NCI-H1417 (cell line): Measurements from ENCODE around the gene ZNF276.
"Not testable (repeated sequence)": the region's sequence is repeated elsewhere in the genome, so short reads cannot be mapped to it uniquely, and the experiment has no call there.

Source experiments
- DNase-seq, 3 experiments: peaks; one replicate each; lab custom pipeline; 2025; lab: John Stamatoyannopoulos, UW

ZNF276 gene

GRCh38 chr16:89720813-89721545 is at the start of gene ZNF276, which contains the start of gene VPS9D1:
ZNF276 (plus strand) TSS chr16:89721537; CDS start chr16:89721641, 104 bp downstream.
VPS9D1 (minus strand) TSS chr16:89720898; CDS start chr16:89720861, 37 bp downstream.
- DNase-seq: peak; percentile 53 to 93 (median 92)

- DNase-seq: not testable (repeated sequence)
Measured at GRCh38 chr16:89671565-89671964, 49.8 kb upstream of the ZNF276 start.

GRCh38 chr16:89672177-89672941 is 49.0 kb upstream of the ZNF276 start:
- no peak for DNase-seq

GRCh38 chr16:89678258-89678657 is 43.1 kb upstream of the ZNF276 start:
- DNase-seq: peak in 1 of 3 experiments; percentile 4

- no peak for DNase-seq
Measured at GRCh38 chr16:89685916-89686315, 35.4 kb upstream of the ZNF276 start.

- DNase-seq: peak; percentile 88 to 94 (median 93)
Measured at GRCh38 chr16:89686520-89687091, 34.7 kb upstream of the ZNF276 start, which contains the start of gene CDK10. CDK10 (plus strand) TSS chr16:89686689; CDS start chr16:89686711, 22 bp downstream.

GRCh38 chr16:89687092-89687940 is 34.0 kb upstream of the ZNF276 start:
- DNase-seq: peak in 2 of 3 experiments; percentile 42 to 86

- DNase-seq: no peak
Measured at GRCh38 chr16:89688395-89688794, 32.9 kb upstream of the ZNF276 start.

GRCh38 chr16:89689142-89689541 is 32.2 kb upstream of the ZNF276 start:
- no peak for DNase-seq

- DNase-seq: not testable (repeated sequence)
Measured at GRCh38 chr16:89689621-89690020, 31.7 kb upstream of the ZNF276 start.

GRCh38 chr16:89690392-89690901 is 30.9 kb upstream of the ZNF276 start:
- DNase-seq: no peak

- DNase-seq: no peak
Measured at GRCh38 chr16:89691231-89691985, 29.9 kb upstream of the ZNF276 start.

GRCh38 chr16:89691986-89692569 is 29.3 kb upstream of the ZNF276 start:
- DNase-seq: no peak

GRCh38 chr16:89693289-89693731 is 28.0 kb upstream of the ZNF276 start:
- no peak for DNase-seq

GRCh38 chr16:89693931-89694783 is 27.2 kb upstream of the ZNF276 start:
- no peak for DNase-seq

- DNase-seq: not testable (repeated sequence)
Measured at GRCh38 chr16:89694784-89695085, 26.6 kb upstream of the ZNF276 start.

- peak in 1 of 3 experiments; percentile 14 for DNase-seq
Measured at GRCh38 chr16:89695086-89695874, 26.1 kb upstream of the ZNF276 start.

GRCh38 chr16:89695875-89696669 is 25.3 kb upstream of the ZNF276 start:
- DNase-seq: peak in 1 of 3 experiments; percentile 4
